Activated effector memory CD4-positive, alpha-beta T cell treated with Interleukin-2 at 50 U/mL for 16 hours (primary cell): ENCODE measurements around the gene COX6B2.
A peak's percentile ranks its signal among the peaks of the same experiment; 100 is the strongest.

Experiments
- DNase-seq: peaks from one replicate; pipeline ENCODE4 v3.0.0-alpha.2; 2020

Gene COX6B2

DNA sequence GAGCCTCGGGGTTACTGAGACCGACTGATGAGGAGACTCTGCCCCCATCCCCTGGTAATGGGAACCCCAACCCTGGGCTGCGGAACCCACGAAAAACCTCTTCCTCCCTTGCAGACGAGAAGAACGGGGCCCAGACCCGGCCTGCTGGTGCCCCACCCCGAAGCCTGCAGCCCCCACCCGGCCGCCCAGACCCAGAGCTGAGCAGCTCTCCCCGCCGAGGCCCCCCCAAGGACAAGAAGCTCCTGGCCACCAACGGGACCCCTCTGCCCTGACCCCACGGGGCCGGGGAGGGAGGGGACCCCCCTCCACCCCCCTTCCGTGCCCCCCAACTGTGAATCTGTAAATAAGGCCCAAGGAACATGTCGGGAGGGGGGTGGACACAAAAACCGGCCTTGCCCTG is 42.7 kb downstream of the COX6B2 start:
- DNase-seq, result no peak

DNA sequence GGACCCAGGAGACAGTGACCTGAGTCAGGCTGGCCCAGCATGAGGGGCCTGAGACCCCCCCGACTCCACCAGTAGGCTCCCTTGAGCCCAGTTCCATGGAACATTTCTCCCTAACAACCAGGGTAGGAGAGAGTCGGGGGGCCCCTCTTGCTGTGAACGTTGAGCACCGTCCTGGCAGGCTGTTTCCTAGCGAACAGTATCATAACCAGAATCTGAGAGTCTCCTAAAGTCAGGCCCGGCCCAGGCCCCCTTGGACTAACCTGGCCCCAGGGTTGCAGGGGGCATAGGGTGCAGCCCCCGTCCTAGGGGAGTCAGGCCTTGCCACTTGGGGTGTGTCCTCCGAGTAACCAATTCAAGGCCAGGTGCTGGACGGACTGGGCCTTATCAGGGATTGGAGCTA is 43.1 kb downstream of the COX6B2 start:
- no peak for DNase-seq

- DNase-seq, result no peak
Measured at GRCh38 chr19:55310498-55310897, 44.0 kb downstream of the COX6B2 start.

GRCh38 chr19:55309448-55309847 is 45.1 kb downstream of the COX6B2 start:
- no peak for DNase-seq

DNA sequence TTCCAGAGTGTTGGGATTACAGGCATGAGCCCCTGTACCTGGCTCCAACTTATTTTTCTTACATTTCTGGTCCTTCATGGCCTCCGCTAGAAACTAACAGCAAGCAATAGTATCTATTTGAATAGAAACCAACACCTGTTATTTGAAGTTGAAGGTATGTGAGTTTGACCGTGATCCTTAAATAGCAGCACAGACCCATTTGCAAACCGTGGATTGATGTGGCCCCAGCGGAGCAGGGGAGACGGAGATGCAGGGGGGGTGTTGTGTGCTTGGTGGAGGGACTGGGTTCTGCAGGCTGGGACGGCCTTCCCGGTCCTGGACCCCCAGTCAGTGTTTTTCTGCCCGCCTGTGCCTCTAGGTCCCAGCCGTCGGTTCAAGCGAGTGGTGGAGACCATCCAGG is 46.2 kb downstream of the COX6B2 start:
- no peak for DNase-seq

DNA sequence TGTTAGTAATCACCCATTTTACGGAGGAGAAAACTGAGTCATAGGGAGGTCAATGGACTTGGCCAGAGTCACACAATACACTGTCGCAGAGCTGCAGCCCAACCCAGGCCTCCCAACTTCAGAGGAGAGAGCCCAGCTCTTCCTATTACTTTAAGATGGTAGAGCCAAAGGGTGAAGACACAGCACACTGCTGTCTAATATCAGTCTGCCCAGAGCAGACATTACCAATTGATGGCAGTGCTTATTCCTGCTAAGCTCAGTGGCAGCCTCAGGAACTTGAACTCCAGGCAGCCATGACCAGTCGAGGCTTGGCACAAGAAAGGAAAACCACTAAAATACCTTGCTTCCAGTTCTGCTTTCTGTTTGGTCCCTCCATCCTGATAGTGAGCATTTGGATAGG is 47.8 kb downstream of the COX6B2 start:
- no peak for DNase-seq

DNA sequence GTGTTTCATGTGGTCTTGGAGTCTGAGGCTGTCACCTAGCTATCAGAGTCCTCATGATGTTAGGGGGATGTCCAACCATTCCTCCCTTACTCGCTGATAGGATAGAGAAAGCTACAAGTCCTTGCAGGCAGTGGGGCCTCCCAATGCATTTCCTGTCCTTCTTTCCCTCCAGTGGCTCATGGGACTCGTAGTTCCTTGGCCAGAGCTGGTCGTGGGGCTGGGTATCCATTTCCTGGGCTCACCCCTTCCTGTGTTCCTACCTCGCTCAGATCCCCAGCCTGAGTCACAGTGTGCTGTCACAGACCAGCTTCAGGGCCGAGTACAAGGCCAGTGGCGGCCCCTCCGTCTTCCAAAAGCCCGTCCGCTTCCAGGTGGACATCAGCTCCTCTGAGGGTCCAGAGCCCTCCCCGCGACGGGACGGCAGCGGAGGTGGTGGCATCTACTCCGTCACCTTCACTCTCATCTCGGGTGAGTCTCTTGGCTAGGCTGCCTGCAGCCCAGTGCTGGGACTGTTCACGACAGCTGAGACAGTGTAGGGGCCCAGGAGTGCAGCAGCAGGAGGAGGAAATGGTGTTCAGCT is 48.4 kb downstream of the COX6B2 start:
- no peak for DNase-seq

DNA sequence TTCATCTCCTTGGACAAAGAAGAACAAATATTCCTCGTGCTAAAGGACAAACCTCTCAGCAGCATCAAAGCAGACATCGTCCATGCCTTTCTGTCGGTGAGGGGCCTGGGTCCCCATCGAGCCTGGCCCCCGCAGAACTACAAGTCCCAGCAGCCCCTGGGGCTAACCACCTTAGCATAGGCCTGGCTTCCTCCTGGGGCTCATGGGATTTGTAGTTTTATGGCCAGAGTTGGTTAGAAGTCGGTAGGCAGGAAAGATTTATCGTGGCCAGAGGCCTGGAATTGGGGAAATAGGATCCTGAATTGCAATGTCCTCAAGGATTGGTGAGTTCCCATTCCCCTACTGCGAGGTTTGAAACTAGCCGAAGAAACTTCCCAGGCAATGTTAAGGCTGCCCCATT is 49.0 kb downstream of the COX6B2 start:
- DNase-seq, result peak; percentile 9

GRCh38 chr19:55304980-55305379 is 49.5 kb downstream of the COX6B2 start:
- no peak for DNase-seq

DNA sequence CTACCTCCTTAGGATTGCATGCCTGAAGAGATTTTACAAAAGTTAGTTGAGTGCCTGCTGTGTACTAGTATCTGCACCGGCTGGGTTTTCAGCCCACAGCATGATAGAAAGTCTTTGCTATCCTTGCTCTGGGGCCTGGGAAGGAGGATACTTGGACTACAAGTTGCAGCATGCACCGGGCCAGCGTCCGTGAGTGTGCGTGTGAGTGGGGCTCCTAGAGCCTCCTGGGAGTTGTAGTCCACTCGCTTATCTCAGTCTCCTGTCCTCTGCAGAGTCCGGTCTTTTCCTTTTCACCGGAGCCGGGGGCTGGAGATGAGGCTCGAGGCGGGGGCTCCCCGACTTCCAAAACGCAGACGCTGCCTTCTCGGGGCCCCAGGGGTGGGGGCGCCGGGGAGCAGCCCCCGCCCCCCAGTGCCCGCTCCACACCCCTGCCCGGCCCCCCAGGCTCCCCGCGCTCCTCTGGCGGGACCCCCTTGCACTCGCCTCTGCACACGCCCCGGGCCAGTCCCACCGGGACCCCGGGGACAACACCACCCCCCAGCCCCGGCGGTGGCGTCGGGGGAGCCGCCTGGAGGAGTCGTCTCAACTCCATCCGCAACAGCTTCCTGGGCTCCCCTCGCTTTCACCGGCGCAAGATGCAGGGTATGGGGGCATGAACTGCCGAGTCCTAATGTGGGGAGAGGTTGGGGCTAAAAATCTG is 50.1 kb downstream of the COX6B2 start:
- no peak for DNase-seq

DNA sequence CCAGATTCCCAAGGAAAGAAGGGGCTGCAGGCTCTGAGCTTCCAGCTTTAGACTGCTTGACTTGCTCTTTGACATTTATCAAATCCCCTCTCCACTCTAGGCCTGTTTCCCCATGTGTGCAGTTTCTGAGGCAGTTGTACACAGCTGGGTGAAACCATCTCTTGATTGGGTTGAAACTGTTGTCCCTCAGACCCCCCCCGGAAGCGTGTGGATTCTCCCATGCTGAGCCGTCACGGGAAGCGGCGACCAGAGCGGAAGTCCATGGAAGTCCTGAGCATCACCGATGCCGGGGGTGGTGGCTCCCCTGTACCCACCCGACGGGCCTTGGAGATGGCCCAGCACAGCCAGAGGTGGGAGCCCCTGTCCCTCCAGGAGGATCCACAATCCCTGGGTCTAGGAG is 51.0 kb downstream of the COX6B2 start:
- no peak for DNase-seq

DNA sequence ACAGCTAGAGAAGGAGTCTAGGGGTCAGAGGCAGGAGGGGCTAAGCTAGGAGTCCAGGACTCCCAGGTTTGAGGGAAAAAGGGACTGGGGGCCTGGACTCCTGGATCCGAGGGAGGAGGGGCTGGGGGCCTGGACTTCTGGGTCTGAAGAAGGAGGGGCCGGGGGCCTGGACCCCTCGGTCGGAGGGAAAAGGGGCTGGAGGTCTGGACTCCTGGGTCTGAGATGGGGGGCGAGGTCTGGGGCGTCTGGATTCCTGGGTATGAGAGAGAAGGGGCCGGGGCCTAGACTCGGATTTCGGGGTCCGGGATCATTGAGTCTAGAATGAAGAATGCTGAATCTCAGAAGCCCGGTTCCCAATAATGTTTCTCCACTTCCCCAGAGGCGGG is 52.2 kb downstream of the COX6B2 start:
- no peak for DNase-seq

- peak; percentile 87 for DNase-seq
Measured at GRCh38 chr19:55301459-55302317, 52.8 kb downstream of the COX6B2 start.

DNA sequence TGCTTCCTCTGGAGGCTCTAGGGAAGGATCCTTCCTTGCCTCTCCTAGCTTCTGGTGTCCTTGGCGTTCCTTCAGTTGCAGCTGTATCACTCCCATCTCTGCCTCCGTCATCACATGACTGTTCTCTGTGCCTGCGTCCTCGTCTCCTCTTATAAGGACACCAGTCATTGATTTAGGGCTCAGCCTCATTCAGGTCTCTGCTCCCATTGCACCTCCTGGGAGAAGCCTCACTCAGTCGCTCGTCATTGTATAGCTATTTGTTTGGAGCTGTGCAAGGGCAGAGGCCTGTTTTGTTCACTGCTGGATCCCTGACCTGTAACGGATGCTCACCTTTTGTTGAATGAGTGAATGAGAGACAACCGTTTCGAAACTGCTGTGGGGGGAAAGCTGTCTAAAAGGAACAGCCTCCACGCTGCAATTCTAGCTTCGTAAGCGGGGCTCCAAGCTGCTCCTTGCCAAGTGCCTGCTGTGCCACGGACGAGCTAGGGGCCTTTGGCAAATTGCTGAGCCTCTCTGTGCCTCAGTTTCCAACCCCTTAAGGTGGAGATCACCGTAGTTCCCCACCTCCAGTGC is 53.5 kb downstream of the COX6B2 start:
- DNase-seq, result no peak

DNA sequence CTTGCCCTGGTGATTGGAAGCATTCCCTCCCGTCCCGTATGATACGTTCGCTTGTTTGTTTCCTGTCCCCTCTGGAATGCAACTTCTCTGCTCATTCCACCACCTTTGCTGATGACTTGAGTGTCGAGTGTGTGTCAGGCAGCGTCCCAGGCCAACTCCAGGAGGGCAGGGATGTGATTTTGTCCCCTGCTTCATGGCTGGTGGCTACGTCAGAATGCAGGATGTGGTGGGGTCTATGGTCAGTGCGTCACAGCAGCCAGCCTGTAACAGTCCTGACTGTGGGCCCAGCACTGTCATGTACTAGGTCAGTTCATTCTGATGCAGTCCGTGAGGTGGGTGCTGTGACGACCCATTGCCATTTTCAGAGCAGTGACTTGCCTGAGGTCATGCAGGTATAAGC is 54.5 kb downstream of the COX6B2 start:
- no peak for DNase-seq
